ENCODE measurements around the gene CA11.
A peak's percentile ranks its signal among the peaks of the same experiment; 100 is the strongest.
"Not testable (repeated sequence)": the region's sequence is repeated elsewhere in the genome, so short reads cannot be mapped to it uniquely, and the experiment has no call there.

CA11 gene

GRCh38 chr19:48634424-48635262, 11.3 kb downstream of the CA11 start:
- TF ChIP-seq CTCF (IDR thresholded peaks at IDR 0.05; ENCODE audit: insufficient read depth, low read length, poor library complexity, severe bottlenecking): no peak
- H3K27me3 ChIP-seq (replicated peaks; ENCODE audit: control insufficient read depth, insufficient read depth, low read length): no peaks in the 10 kb centered on the region
- H3K4me3 ChIP-seq (replicated peaks; ENCODE audit: low read depth, low read length): peak overlapping the region; percentile 57
- peak; percentile 92 for DNase-seq (ENCODE audit: extremely low read depth, insufficient read length)
- H3K36me3 ChIP-seq (ENCODE audit: control insufficient read depth, insufficient read depth, low read length): peaks cover 4% of the 10 kb centered on the region; the same call in 1 of the 2 replicates

- Histone ChIP-seq H3K36me3 (ENCODE audit: control insufficient read depth, insufficient read depth, low read length) (peaks cover 8% of the 10 kb centered on the region), H3K27me3 (replicated peaks; ENCODE audit: control insufficient read depth, insufficient read depth, low read length) (no peaks in the 10 kb centered on the region), H3K4me3 (replicated peaks; ENCODE audit: low read depth, low read length) (peak overlapping the region; percentile 57)
- no peak for DNase-seq (ENCODE audit: extremely low read depth, insufficient read length)
- TF ChIP-seq CTCF (IDR thresholded peaks at IDR 0.05; ENCODE audit: insufficient read depth, low read length, poor library complexity, severe bottlenecking): no peak
Observed at GRCh38 chr19:48634036-48634342, 12.0 kb downstream of the CA11 start.

- Histone ChIP-seq H3K36me3 (ENCODE audit: control insufficient read depth, insufficient read depth, low read length) (peaks cover 8% of the 10 kb centered on the region), H3K27me3 (replicated peaks; ENCODE audit: control insufficient read depth, insufficient read depth, low read length) (no peaks in the 10 kb centered on the region), H3K4me3 (replicated peaks; ENCODE audit: low read depth, low read length) (peak overlapping the region; percentile 57)
- TF ChIP-seq CTCF (IDR thresholded peaks at IDR 0.05; ENCODE audit: insufficient read depth, low read length, poor library complexity, severe bottlenecking): no peak
- DNase-seq (ENCODE audit: extremely low read depth, insufficient read length): no peak
Observed at GRCh38 chr19:48633148-48634035, 12.6 kb downstream of the CA11 start.

GRCh38 chr19:48632692-48633147, 13.3 kb downstream of the CA11 start:
- Histone ChIP-seq H3K4me3 (replicated peaks; ENCODE audit: low read depth, low read length) (no peak overlapping the region), H3K27me3 (replicated peaks; ENCODE audit: control insufficient read depth, insufficient read depth, low read length) (no peaks in the 10 kb centered on the region), H3K36me3 (ENCODE audit: control insufficient read depth, insufficient read depth, low read length) (peaks cover 8% of the 10 kb centered on the region)
- TF ChIP-seq CTCF (IDR thresholded peaks at IDR 0.05; ENCODE audit: insufficient read depth, low read length, poor library complexity, severe bottlenecking): no peak
- no peak for DNase-seq (ENCODE audit: extremely low read depth, insufficient read length)

GRCh38 chr19:48632286-48632685, 13.7 kb downstream of the CA11 start:
- not testable (repeated sequence) for H3K27me3 ChIP-seq (replicated peaks; ENCODE audit: control insufficient read depth, insufficient read depth, low read length); DNase-seq (ENCODE audit: extremely low read depth, insufficient read length); H3K36me3 ChIP-seq (ENCODE audit: control insufficient read depth, insufficient read depth, low read length); H3K4me3 ChIP-seq (replicated peaks; ENCODE audit: low read depth, low read length)

GRCh38 chr19:48631225-48631624, 14.8 kb downstream of the CA11 start:
- Histone ChIP-seq H3K27me3 (replicated peaks; ENCODE audit: control insufficient read depth, insufficient read depth, low read length) (no peaks in the 10 kb centered on the region), H3K36me3 (ENCODE audit: control insufficient read depth, insufficient read depth, low read length) (peaks cover 8% of the 10 kb centered on the region), H3K4me3 (replicated peaks; ENCODE audit: low read depth, low read length) (no peak overlapping the region)
- no peak for DNase-seq (ENCODE audit: extremely low read depth, insufficient read length)
- no peak for TF ChIP-seq CTCF (IDR thresholded peaks at IDR 0.05; ENCODE audit: insufficient read depth, low read length, poor library complexity, severe bottlenecking)
